Liver (tissue), 9 donors: ENCODE results near the gene TMEM43. TPM values are rescaled to one million over a fixed set of nuclear protein-coding genes. Genes with fewer than 3 reads are reported as not detected.

Source experiments
- DNase-seq: peaks from one replicate; pipeline ENCODE4 v3.0.0-alpha.2; 2017; ENCODE audit warnings: low spot score
- H3K27ac ChIP-seq, 2 donors: one replicate each; pipeline ENCODE4 v1.7.0; 2013; ENCODE audit warnings: inconsistent platforms in 2 of 2, low read length in 2 of 2, control low read depth in 1 of 2, low read depth in 1 of 2, mild to moderate bottlenecking in 1 of 2
- H3K27me3 ChIP-seq, 4 donors: one replicate each; pipeline versions ENCODE4 v1.6.1 to v1.7.0; 2013; ENCODE audit warnings: low read length in 3 of 4, inconsistent platforms in 1 of 4, mild to moderate bottlenecking in 1 of 4, moderate library complexity in 1 of 4; ENCODE audit not compliant: control insufficient read depth in 4 of 4, insufficient read depth in 4 of 4
- H3K36me3 ChIP-seq, 4 donors: one replicate each; pipeline versions ENCODE4 v1.6.1 to v1.7.0; 2013; ENCODE audit warnings: low read length in 3 of 4, mild to moderate bottlenecking in 3 of 4, low read depth in 1 of 4, moderate library complexity in 1 of 4; ENCODE audit not compliant: control insufficient read depth in 4 of 4, insufficient read depth in 3 of 4
- H3K4me1 ChIP-seq, 4 donors: one replicate each; pipeline versions ENCODE4 v1.6.1 to v1.7.0; 2013; ENCODE audit warnings: low read length in 3 of 4, mild to moderate bottlenecking in 3 of 4, moderate library complexity in 1 of 4; ENCODE audit not compliant: control insufficient read depth in 4 of 4, insufficient read depth in 4 of 4
- H3K4me3 ChIP-seq, 3 donors: one replicate each; pipeline versions ENCODE4 v1.6.1 to v1.7.0; 2013; ENCODE audit warnings: low read length in 3 of 3, control low read depth in 1 of 3, low read depth in 1 of 3, mild to moderate bottlenecking in 1 of 3
- H3K9ac ChIP-seq, 2 donors: one replicate each; pipeline ENCODE4 v1.7.0; 2013; ENCODE audit warnings: low read length in 2 of 2, mild to moderate bottlenecking in 2 of 2, moderate library complexity in 2 of 2, control low read depth in 1 of 2, low read depth in 1 of 2
- H3K9me3 ChIP-seq, 4 donors: one replicate each; pipeline versions ENCODE4 v1.6.1 to v1.7.0; 2013; ENCODE audit warnings: low read length in 3 of 4; ENCODE audit not compliant: control insufficient read depth in 4 of 4
- EGR1 ChIP-seq, 2 donors: IDR thresholded peaks; 2 replicates each; pipeline ENCODE4 v1.6.1; 2016 to 2018; ENCODE audit warnings: antibody characterized with exemption in 2 of 2, low read depth in 2 of 2
- FOXA1 ChIP-seq: IDR thresholded peaks from 2 replicates; pipeline ENCODE4 v1.6.1; 2016; ENCODE audit warnings: antibody characterized with exemption
- FOXA2 ChIP-seq: IDR thresholded peaks from 2 replicates; pipeline ENCODE4 v1.6.1; 2016; ENCODE audit warnings: antibody characterized with exemption
- GABPA ChIP-seq, 2 donors: IDR thresholded peaks in 1 of 2; conservative IDR thresholded peaks in 1 of 2; 2 replicates each; pipeline ENCODE4 v1.6.1; 2016; ENCODE audit warnings: antibody characterized with exemption in 2 of 2, mild to moderate bottlenecking in 1 of 2, moderate library complexity in 1 of 2
- HNF4A ChIP-seq, 2 donors: conservative IDR thresholded peaks; 2 replicates each; pipeline ENCODE4 v1.6.1; 2016; ENCODE audit warnings: antibody characterized with exemption in 2 of 2, mild to moderate bottlenecking in 2 of 2
- HNF4G ChIP-seq: IDR thresholded peaks from 2 replicates; pipeline ENCODE4 v1.6.1; 2016; ENCODE audit warnings: antibody characterized with exemption
- JUND ChIP-seq, 2 donors: IDR thresholded peaks; 2 replicates each; pipeline ENCODE4 v1.6.1; 2016; ENCODE audit warnings: antibody characterized with exemption in 2 of 2
- NR2F2 ChIP-seq: IDR thresholded peaks from 2 replicates; pipeline ENCODE4 v1.6.1; 2016; ENCODE audit warnings: antibody characterized with exemption
- RAD21 ChIP-seq, 2 donors: IDR thresholded peaks; 2 replicates each; pipeline ENCODE4 v1.6.1; 2016; ENCODE audit warnings: antibody characterized with exemption in 2 of 2, mild to moderate bottlenecking in 2 of 2
- RXRA ChIP-seq, 2 donors: IDR thresholded peaks; 2 replicates each; pipeline ENCODE4 v1.6.1; 2017 to 2018; ENCODE audit warnings: antibody characterized with exemption in 2 of 2, mild to moderate bottlenecking in 1 of 2
- TAF1 ChIP-seq: conservative IDR thresholded peaks from 2 replicates; pipeline ENCODE4 v1.6.1; 2016; ENCODE audit warnings: antibody characterized with exemption, mild to moderate bottlenecking
- YY1 ChIP-seq: IDR thresholded peaks from 2 replicates; pipeline ENCODE4 v1.6.1; 2016; ENCODE audit warnings: antibody characterized with exemption, mild to moderate bottlenecking
- WGBS: extraction: QIAGEN DNeasy Blood & Tissue Kit; methylation state at CpG from one replicate; pipeline ENCODE4 v1.1.7; 2013; 5-methylcytosine and 5-hydroxymethylcytosine counted together
- polyA plus RNA-seq, 2 donors: library from polyadenylated mRNA; stranded (reverse) in 1 of 2; unstranded in 1 of 2; fragments of 200-250 nt in 1 of 2; fragments of >200 nt in 1 of 2; fragmentation: Nextera tagmentation in 1 of 2; extraction: Ambion mirVana in 1 of 2; gene quantifications; one replicate each; pipeline versions ENCODE4 v1.2.1 to v1.2.3, GENCODE V29; 2013 to 2015
- total RNA-seq, 2 donors: library from RNA; depleted of rRNA; stranded (reverse); fragments of >200 nt; gene quantifications; one replicate each; pipeline ENCODE4 v1.2.3, GENCODE V29; 2014
- TF ChIP-seq, protein P1 (sequence below): IDR thresholded peaks from 2 replicates; pipeline ENCODE4 v1.6.1; 2016; ENCODE audit warnings: antibody characterized with exemption, mild to moderate bottlenecking
- TF ChIP-seq, protein P2 (sequence below): IDR thresholded peaks from 2 replicates; pipeline ENCODE4 v1.6.1; 2016; ENCODE audit warnings: antibody characterized with exemption
- TF ChIP-seq, protein P3 (sequence below): IDR thresholded peaks from 2 replicates; pipeline ENCODE4 v1.6.1; 2016; ENCODE audit warnings: antibody characterized with exemption
- TF ChIP-seq, protein P4 (sequence below): IDR thresholded peaks from 2 replicates; pipeline ENCODE4 v1.6.1; 2016; ENCODE audit warnings: antibody characterized with exemption
- TF ChIP-seq, protein P5 (sequence below): fragments of 150-350 bp; IDR thresholded peaks from 2 replicates; pipeline ENCODE4 v1.5.1; 2017; ENCODE audit warnings: improper control_type of control experiment, low read depth, low read length; ENCODE audit not compliant: missing input control
- donor health status: healthy.
- donor health status: healthy.
- donor health status: healthy.
- donor health status: healthy.
- donor health status: healthy.

TMEM43 gene
- total and polyA plus RNA-seq, 4 donors = 7.4 to 15.1 (median 13.5) TPM

DNA sequence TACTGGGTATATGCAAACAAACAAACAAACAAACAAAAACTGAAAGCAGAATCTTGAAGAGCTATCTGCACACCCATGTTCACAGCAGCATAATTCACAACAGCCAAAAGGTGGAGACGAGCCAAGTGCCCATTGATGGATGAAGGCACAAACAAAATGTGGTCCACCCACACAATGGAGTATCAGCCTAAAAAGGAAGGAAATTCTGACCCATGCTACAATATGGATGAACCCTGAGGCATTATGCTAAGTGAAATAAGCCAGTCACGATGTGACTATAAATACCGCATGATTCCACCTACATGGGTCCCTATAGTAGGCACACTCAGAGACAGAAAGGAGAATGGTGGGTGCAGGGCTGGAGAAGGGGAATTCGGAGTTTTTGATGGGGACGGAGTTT is 29.4 kb downstream of the TMEM43 start:
- Histone ChIP-seq H3K27me3 (no peaks in the 10 kb centered on the region), H3K27ac (no peak overlapping the region), H3K9ac (no peak overlapping the region), H3K36me3 (peaks cover 5 to 68% (median 45%) of the 10 kb centered on the region in 4 donors), H3K4me1 (no peaks in the 10 kb centered on the region), H3K4me3 (no peak overlapping the region), H3K9me3 (no peaks in the 10 kb centered on the region)
- TF ChIP-seq RAD21 (IDR thresholded peaks at IDR 0.05) (no peak), FOXA1 (no peak), RXRA (IDR thresholded peaks at IDR 0.05) (no peak), JUND (IDR thresholded peaks at IDR 0.05) (no peak), EGR1 (IDR thresholded peaks at IDR 0.05; ENCODE audit: low read depth in 2 of 2) (no peak)
- TF ChIP-seq, protein P1, sequence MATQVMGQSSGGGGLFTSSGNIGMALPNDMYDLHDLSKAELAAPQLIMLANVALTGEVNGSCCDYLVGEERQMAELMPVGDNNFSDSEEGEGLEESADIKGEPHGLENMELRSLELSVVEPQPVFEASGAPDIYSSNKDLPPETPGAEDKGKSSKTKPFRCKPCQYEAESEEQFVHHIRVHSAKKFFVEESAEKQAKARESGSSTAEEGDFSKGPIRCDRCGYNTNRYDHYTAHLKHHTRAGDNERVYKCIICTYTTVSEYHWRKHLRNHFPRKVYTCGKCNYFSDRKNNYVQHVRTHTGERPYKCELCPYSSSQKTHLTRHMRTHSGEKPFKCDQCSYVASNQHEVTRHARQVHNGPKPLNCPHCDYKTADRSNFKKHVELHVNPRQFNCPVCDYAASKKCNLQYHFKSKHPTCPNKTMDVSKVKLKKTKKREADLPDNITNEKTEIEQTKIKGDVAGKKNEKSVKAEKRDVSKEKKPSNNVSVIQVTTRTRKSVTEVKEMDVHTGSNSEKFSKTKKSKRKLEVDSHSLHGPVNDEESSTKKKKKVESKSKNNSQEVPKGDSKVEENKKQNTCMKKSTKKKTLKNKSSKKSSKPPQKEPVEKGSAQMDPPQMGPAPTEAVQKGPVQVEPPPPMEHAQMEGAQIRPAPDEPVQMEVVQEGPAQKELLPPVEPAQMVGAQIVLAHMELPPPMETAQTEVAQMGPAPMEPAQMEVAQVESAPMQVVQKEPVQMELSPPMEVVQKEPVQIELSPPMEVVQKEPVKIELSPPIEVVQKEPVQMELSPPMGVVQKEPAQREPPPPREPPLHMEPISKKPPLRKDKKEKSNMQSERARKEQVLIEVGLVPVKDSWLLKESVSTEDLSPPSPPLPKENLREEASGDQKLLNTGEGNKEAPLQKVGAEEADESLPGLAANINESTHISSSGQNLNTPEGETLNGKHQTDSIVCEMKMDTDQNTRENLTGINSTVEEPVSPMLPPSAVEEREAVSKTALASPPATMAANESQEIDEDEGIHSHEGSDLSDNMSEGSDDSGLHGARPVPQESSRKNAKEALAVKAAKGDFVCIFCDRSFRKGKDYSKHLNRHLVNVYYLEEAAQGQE = no peak
- TF ChIP-seq, protein P2, sequence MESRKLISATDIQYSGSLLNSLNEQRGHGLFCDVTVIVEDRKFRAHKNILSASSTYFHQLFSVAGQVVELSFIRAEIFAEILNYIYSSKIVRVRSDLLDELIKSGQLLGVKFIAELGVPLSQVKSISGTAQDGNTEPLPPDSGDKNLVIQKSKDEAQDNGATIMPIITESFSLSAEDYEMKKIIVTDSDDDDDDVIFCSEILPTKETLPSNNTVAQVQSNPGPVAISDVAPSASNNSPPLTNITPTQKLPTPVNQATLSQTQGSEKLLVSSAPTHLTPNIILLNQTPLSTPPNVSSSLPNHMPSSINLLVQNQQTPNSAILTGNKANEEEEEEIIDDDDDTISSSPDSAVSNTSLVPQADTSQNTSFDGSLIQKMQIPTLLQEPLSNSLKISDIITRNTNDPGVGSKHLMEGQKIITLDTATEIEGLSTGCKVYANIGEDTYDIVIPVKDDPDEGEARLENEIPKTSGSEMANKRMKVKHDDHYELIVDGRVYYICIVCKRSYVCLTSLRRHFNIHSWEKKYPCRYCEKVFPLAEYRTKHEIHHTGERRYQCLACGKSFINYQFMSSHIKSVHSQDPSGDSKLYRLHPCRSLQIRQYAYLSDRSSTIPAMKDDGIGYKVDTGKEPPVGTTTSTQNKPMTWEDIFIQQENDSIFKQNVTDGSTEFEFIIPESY = no peak
- peak; percentile 12 for DNase-seq
- WGBS = 94% methylated on average over 5 of the region's 5 CpGs

DNA sequence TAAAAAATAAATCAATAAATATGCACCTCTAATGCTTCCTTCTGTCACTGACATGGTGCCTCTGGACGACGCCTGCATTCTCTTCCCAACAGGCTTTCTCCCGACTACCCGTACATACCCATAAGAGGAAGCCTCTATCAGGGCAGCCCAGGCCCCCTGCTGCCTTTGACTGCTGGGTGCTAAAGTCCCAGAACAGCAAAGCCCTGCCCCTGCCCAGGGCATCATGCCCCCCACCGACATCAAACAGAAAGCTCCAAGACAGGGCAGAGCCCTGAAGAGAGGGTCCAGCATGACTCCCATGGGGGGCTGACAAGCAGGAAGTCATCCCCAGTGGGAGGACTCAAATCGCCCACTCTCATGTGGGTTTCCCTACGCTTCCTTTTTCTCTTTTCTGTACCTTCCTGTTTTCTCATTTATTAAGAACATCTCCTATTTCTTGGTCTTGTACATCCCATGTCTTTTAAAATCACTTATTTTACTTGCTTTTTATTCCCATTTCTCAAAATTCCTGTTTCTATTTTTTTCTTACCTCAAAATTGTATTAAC is 30.1 kb downstream of the TMEM43 start:
- TF ChIP-seq FOXA1 (no peak), NR2F2 (no peak), TAF1 (no peak), JUND (IDR thresholded peaks at IDR 0.05) (no peak), FOXA2 (no peak), RAD21 (IDR thresholded peaks at IDR 0.05) (no peak), RXRA (IDR thresholded peaks at IDR 0.05) (no peak), GABPA (IDR thresholded peaks at IDR 0.05 in 1 of 2, conservative IDR thresholded peaks at IDR 0.05 in 1 of 2) (no peak), YY1 (no peak), HNF4A (conservative IDR thresholded peaks at IDR 0.05) (no peak), HNF4G (no peak), EGR1 (IDR thresholded peaks at IDR 0.05; ENCODE audit: low read depth in 2 of 2) (no peak)
- TF ChIP-seq, protein P3, sequence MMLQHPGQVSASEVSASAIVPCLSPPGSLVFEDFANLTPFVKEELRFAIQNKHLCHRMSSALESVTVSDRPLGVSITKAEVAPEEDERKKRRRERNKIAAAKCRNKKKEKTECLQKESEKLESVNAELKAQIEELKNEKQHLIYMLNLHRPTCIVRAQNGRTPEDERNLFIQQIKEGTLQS = no peak
- TF ChIP-seq, protein P4, sequence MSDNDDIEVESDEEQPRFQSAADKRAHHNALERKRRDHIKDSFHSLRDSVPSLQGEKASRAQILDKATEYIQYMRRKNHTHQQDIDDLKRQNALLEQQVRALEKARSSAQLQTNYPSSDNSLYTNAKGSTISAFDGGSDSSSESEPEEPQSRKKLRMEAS = no peak
- TF ChIP-seq, protein P1 = no peak
- TF ChIP-seq, protein P2 = no peak
- TF ChIP-seq, protein P5, sequence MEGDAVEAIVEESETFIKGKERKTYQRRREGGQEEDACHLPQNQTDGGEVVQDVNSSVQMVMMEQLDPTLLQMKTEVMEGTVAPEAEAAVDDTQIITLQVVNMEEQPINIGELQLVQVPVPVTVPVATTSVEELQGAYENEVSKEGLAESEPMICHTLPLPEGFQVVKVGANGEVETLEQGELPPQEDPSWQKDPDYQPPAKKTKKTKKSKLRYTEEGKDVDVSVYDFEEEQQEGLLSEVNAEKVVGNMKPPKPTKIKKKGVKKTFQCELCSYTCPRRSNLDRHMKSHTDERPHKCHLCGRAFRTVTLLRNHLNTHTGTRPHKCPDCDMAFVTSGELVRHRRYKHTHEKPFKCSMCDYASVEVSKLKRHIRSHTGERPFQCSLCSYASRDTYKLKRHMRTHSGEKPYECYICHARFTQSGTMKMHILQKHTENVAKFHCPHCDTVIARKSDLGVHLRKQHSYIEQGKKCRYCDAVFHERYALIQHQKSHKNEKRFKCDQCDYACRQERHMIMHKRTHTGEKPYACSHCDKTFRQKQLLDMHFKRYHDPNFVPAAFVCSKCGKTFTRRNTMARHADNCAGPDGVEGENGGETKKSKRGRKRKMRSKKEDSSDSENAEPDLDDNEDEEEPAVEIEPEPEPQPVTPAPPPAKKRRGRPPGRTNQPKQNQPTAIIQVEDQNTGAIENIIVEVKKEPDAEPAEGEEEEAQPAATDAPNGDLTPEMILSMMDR = no peak
- Histone ChIP-seq H3K9me3 (no peaks in the 10 kb centered on the region), H3K27me3 (no peaks in the 10 kb centered on the region), H3K36me3 (peaks cover 9 to 75% (median 52%) of the 10 kb centered on the region in 4 donors), H3K27ac (no peak overlapping the region), H3K9ac (no peak overlapping the region), H3K4me1 (no peaks in the 10 kb centered on the region), H3K4me3 (no peak overlapping the region)
- no peak for DNase-seq
- 91% methylated on average over 7 of the region's 7 CpGs for WGBS
